ENCODE results near the gene PPP1R10. TPM values are rescaled to one million over a fixed set of nuclear protein-coding genes. Genes with fewer than 3 reads are reported as not detected.

PPP1R10 gene
- total and polyA plus RNA-seq, 2 of the 13 experiments (the other 11 are each of a cell fraction or from before 2014, with no cell fraction given): 26.3 to 38.4 TPM

GRCh38 chr6:30616811-30617564, at the start of gene PPP1R10 (continued):
- 0 out of 2 replicates have a peak, but pooled peaks have one; percentile 44 for TF ChIP-seq ZNF251 (CRISPR knock-in tag; IDR thresholded peaks at IDR 0.05)
- TF ChIP-seq BCL6 (CRISPR knock-in tag; IDR thresholded peaks at IDR 0.05): peak; percentile 51; the same call in 1 of the 2 replicates
- peak; percentile 89; the same call in 1 of the 2 replicates for TF ChIP-seq ZNF180 (CRISPR knock-in tag; IDR thresholded peaks at IDR 0.05; ENCODE audit: borderline replicate concordance, low read depth)
- no peak; the same call in 1 of the 2 replicates for TF ChIP-seq SMAD1 (CRISPR knock-in tag; IDR thresholded peaks at IDR 0.05; ENCODE audit: borderline replicate concordance, low read depth)
- TF ChIP-seq, protein P1, sequence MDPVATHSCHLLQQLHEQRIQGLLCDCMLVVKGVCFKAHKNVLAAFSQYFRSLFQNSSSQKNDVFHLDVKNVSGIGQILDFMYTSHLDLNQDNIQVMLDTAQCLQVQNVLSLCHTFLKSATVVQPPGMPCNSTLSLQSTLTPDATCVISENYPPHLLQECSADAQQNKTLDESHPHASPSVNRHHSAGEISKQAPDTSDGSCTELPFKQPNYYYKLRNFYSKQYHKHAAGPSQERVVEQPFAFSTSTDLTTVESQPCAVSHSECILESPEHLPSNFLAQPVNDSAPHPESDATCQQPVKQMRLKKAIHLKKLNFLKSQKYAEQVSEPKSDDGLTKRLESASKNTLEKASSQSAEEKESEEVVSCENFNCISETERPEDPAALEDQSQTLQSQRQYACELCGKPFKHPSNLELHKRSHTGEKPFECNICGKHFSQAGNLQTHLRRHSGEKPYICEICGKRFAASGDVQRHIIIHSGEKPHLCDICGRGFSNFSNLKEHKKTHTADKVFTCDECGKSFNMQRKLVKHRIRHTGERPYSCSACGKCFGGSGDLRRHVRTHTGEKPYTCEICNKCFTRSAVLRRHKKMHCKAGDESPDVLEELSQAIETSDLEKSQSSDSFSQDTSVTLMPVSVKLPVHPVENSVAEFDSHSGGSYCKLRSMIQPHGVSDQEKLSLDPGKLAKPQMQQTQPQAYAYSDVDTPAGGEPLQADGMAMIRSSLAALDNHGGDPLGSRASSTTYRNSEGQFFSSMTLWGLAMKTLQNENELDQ (CRISPR knock-in tag; IDR thresholded peaks at IDR 0.05; ENCODE audit: borderline replicate concordance): no peak
- 0 out of 2 replicates have a peak, but pooled peaks have one; percentile 42 for TF ChIP-seq ZNF136 (CRISPR knock-in tag; IDR thresholded peaks at IDR 0.05; ENCODE audit: low read depth)
- no peak for TF ChIP-seq RCOR2 (CRISPR knock-in tag; IDR thresholded peaks at IDR 0.05)
- TF ChIP-seq YY1 (IDR thresholded peaks at IDR 0.05; ENCODE audit: insufficient read depth, insufficient replicate concordance, low read depth, low read length): peak; percentile 98
- TF ChIP-seq SOX6 (IDR thresholded peaks at IDR 0.05): no peak
- TF ChIP-seq SOX6 (CRISPR knock-in tag; IDR thresholded peaks at IDR 0.05): no peak
- TF ChIP-seq ZNF280B (CRISPR knock-in tag; IDR thresholded peaks at IDR 0.05; ENCODE audit: borderline replicate concordance): no peak
- TF ChIP-seq AKNA (CRISPR knock-in tag; IDR thresholded peaks at IDR 0.05; ENCODE audit: borderline replicate concordance): peak; percentile 77; the same call in 1 of the 2 replicates
- TF ChIP-seq FOXO1 (CRISPR knock-in tag; IDR thresholded peaks at IDR 0.05): no peak
- TF ChIP-seq RFXANK (CRISPR knock-in tag; IDR thresholded peaks at IDR 0.05): peak; percentile 42; the same call in 1 of the 2 replicates
- 0 out of 2 replicates have a peak, but pooled peaks have one; percentile 64 for TF ChIP-seq FOXJ3 (CRISPR knock-in tag; IDR thresholded peaks at IDR 0.05; ENCODE audit: borderline replicate concordance)
- no peak; the same call in 1 of the 2 replicates for TF ChIP-seq MXD4 (CRISPR knock-in tag; IDR thresholded peaks at IDR 0.05)
- TF ChIP-seq RELA (CRISPR knock-in tag; IDR thresholded peaks at IDR 0.05): 0 out of 2 replicates have a peak, but pooled peaks have one; percentile 11
- TF ChIP-seq ZBTB14 (CRISPR knock-in tag; IDR thresholded peaks at IDR 0.05): peak; percentile 78
